Left ventricle myocardium inferior (tissue), 1 donor: ENCODE results near the gene FAM120C. TPM values are rescaled to one million over a fixed set of nuclear protein-coding genes. Genes with fewer than 3 reads are reported as not detected.

Source experiments
- DNase-seq: peaks from one replicate; pipeline ENCODE4 v3.0.0-alpha.2; 2020
- H3K27ac ChIP-seq: fragments of 200-600 bp; replicated peaks from 2 replicates; pipeline ENCODE4 v1.8.0; 2021
- H3K27me3 ChIP-seq: fragments of 200-600 bp; 2 replicates; pipeline ENCODE4 v1.8.0; 2021; ENCODE audit warnings: low read depth
- H3K36me3 ChIP-seq: fragments of 200-600 bp; 2 replicates; pipeline ENCODE4 v1.8.0; 2021
- H3K4me1 ChIP-seq: fragments of 200-600 bp; 2 replicates; pipeline ENCODE4 v1.8.0; 2021
- H3K4me3 ChIP-seq: fragments of 200-600 bp; 2 replicates; pipeline ENCODE4 v1.8.0; 2021; ENCODE audit warnings: mild to moderate bottlenecking, moderate library complexity
- H3K9me3 ChIP-seq: fragments of 200-600 bp; replicated peaks from 2 replicates; pipeline ENCODE4 v1.8.0; 2021
- intact Hi-C: fragments of 100-400 bp; cut with micrococcal nuclease; formaldehyde crosslinking; loops from one replicate; pipeline ENCODE4 v1.11.0; 2022
- total RNA-seq: library from RNA; stranded (reverse); fragmentation: NEBNext Ultra II Directional; extraction: Animal tissue kit (Norgen Biotek cat#: 25700); gene quantifications from one replicate; pipeline ENCODE4 v1.2.1, GENCODE V29; 2021
- TF ChIP-seq, protein P1 (sequence below): fragments of 200-600 bp; IDR thresholded peaks from 2 replicates; pipeline ENCODE4 v1.8.0; 2021; ENCODE audit warnings: antibody characterized with exemption, mild to moderate bottlenecking, borderline replicate concordance
- donor health status: DM: no; HTN: yes; CAD: no; lungs with severe emphysema.

Gene FAM120C
- total RNA-seq, 1 donor from 2014 or later, result 6.0 TPM

DNA sequence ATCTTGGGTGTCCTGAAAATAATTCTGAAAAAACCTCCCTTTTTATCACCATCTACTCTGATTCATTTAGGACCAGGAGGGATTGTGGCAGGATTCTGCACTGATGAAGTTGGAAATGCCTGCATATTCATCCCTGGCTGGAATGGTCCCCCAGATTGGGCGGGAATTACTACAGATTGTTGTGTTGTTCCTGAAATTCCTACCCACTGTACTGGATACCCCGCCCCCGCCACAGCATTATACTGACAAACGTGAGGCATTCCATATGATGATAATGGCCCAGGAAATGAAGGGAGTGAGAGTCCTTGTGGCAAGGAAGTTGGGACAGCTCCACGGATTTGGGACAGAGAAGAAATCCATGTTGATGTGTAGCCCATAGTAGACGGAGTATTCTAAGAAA, 15.2 kb upstream of the FAM120C start:
- Histone ChIP-seq H3K4me3 (no peak overlapping the region), H3K27me3 (no peaks in the 10 kb centered on the region), H3K27ac (no peak overlapping the region), H3K4me1 (no peaks in the 10 kb centered on the region), H3K36me3 (no peaks in the 10 kb centered on the region), H3K9me3 (no peaks in the 10 kb centered on the region)
- no peak for DNase-seq
- TF ChIP-seq, protein P1, sequence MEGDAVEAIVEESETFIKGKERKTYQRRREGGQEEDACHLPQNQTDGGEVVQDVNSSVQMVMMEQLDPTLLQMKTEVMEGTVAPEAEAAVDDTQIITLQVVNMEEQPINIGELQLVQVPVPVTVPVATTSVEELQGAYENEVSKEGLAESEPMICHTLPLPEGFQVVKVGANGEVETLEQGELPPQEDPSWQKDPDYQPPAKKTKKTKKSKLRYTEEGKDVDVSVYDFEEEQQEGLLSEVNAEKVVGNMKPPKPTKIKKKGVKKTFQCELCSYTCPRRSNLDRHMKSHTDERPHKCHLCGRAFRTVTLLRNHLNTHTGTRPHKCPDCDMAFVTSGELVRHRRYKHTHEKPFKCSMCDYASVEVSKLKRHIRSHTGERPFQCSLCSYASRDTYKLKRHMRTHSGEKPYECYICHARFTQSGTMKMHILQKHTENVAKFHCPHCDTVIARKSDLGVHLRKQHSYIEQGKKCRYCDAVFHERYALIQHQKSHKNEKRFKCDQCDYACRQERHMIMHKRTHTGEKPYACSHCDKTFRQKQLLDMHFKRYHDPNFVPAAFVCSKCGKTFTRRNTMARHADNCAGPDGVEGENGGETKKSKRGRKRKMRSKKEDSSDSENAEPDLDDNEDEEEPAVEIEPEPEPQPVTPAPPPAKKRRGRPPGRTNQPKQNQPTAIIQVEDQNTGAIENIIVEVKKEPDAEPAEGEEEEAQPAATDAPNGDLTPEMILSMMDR, result no peak
- intact Hi-C loops, result no loop called here

DNA sequence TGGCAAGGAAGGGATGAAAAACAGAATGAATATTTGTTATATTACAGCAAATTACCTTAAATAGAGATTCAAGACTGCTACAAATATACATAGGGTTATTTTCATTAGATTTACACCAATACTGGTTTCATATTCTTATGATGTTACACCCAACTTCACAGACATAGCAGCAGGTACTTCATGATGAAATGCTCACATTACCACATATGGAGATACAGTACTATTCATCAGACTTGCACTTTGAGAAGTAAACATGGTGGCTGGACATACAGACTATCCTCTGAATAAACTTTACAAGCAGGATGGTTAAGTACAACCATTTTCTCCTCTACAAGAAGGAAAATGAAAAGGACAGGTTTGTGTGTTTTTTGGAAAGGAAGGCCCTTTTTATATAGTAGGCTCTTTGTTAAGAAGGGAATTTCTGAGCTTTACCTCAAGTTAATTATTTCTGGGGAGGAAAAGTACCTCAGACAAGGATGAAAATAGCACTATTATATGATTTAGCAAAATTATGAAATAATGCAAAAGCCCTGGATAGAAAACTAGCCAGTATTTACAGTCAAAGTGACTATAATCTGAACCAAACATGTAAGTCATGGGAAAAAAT, 12.0 kb upstream of the FAM120C start:
- H3K4me1 ChIP-seq, result no peaks in the 10 kb centered on the region
- intact Hi-C loops, result no loop called here
- TF ChIP-seq, protein P1, result no peak
- H3K9me3 ChIP-seq, result no peaks in the 10 kb centered on the region
- no peak for DNase-seq
- no peaks in the 10 kb centered on the region for H3K27me3 ChIP-seq
- H3K36me3 ChIP-seq, result no peaks in the 10 kb centered on the region
- no peak overlapping the region for H3K27ac ChIP-seq
- H3K4me3 ChIP-seq, result no peak overlapping the region

DNA sequence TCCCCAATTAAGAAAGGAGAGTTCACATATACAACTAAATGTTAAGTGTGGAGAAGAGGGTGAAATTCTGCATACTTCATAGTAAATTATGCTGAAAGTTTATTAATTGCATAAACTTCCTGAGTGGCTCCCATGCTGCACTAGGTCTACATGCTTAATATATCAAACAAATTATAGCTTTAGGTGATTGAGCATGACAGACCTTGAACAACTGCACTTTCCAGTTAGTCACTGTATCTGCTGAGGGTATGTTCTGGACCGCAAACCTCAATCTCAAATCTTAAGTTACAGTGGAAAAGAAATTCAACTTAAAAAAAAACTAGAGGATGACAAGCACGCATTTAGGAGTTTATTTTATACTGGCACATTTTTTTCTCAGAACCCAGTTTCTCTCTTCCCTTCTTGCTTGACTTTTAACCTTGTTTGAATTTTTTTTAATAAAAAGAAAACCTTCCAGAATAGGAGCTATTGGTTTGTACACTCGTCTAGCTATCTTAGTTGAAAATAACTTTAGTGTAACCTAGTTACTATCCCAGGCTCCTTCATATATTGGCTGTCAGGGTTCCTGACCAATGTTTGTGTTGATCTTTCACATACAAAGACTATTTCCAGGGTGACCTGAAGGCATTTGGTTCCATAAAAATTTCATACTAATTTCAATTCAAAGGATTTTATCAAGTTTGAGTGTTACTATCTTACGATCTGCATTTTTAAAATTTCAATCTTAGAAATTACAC, 10.2 kb upstream of the FAM120C start:
- TF ChIP-seq, protein P1, result no peak
- Histone ChIP-seq H3K9me3 (no peaks in the 10 kb centered on the region), H3K4me1 (no peaks in the 10 kb centered on the region), H3K27ac (no peak overlapping the region), H3K27me3 (no peaks in the 10 kb centered on the region), H3K36me3 (no peaks in the 10 kb centered on the region), H3K4me3 (no peak overlapping the region)
- no peak for DNase-seq
- intact Hi-C loops, result no loop called here

DNA sequence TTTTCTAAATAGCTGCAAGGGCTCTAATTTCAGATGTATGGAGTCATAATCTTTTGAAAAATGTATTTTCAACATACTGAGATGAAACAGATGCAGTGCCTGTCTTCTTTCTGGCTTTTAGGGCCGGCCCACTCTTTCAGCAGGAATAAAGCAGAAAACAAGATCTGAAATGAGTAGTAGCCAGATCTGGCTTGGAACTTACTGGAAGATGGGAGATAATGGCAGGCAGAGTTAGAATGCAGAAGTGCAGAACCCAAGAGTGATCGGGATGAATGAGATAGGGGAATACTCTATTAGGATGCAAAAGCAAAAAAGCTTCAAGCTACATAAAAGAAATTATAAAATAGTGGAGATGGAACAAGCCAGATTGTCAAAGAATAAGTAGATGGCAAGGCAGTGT, 1.4 kb upstream of the FAM120C start:
- Histone ChIP-seq H3K27me3 (no peaks in the 10 kb centered on the region), H3K4me1 (peaks cover 32% of the 10 kb centered on the region), H3K4me3 (no peak overlapping the region), H3K9me3 (no peaks in the 10 kb centered on the region), H3K27ac (no peak overlapping the region), H3K36me3 (no peaks in the 10 kb centered on the region)
- DNase-seq, result no peak
- intact Hi-C loops, result no loop called here
- TF ChIP-seq, protein P1, result no peak

DNA sequence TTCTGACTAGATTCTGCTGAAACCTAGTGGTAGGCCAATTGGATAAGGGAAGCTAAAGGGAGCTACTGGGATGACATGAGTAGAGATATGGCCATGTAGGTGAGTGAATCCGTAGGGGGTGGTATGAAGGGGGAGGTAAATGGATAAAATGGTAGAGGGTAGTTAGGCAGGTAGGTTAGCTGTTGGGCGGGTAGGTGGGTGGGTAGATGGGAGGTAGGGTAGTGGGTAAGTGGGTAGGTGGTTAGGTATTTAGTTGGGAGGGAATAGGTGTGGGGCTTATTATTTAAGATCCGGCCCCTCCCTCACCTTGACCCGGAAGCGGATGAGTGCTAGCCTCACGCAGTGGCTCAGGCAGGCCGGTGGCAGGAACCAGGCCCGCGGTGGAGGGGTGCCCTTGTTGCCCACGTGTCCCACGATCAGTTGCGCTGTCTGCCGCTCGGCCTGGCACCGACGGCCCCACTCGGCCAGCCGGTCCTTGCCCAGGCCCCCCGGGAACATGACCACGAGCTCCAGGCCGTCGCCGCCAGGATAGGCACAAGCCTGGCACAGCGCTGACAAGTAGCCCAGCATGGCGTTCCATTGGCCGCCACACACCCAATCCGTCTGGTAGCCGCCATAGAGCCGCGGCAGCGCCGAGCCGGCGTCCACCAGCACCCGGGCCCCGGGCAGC, 725 bp downstream of the FAM120C start:
- H3K4me3 ChIP-seq, result peak overlapping the region; percentile 85
- peak overlapping the region; percentile 93 for H3K27ac ChIP-seq
- H3K9me3 ChIP-seq, result no peaks in the 10 kb centered on the region
- intact Hi-C loops, result no loop called here
- no peaks in the 10 kb centered on the region for H3K36me3 ChIP-seq
- TF ChIP-seq, protein P1, result no peak
- peak; percentile 55 for DNase-seq
- no peaks in the 10 kb centered on the region for H3K27me3 ChIP-seq
- H3K4me1 ChIP-seq, result peaks cover 49% of the 10 kb centered on the region
